ENCODE data around the gene EDDM3A. TPM values are rescaled to one million over a fixed set of nuclear protein-coding genes. Genes with fewer than 3 reads are reported as not detected.
"Not testable (repeated sequence)": the region's sequence is repeated elsewhere in the genome, so short reads cannot be mapped to it uniquely, and the experiment has no call there.

The EDDM3A gene
- total and polyA plus RNA-seq, 3 donors from 2014 or later, result 0.39 to 1.9 TPM; not detected in 1

GRCh38 chr14:20734430-20734806, 11.3 kb upstream of the EDDM3A start:
- Histone ChIP-seq H3K36me3 (ENCODE audit: low read depth, missing control alignments) (no peaks in the 10 kb centered on the region), H3K27ac (no peak overlapping the region), H3K4me3 (no peak overlapping the region), H3K27me3 (no peaks in the 10 kb centered on the region), H3K9me3 (no peaks in the 10 kb centered on the region), H3K4me1 (no peaks in the 10 kb centered on the region)
- DNase-seq, result no peak
- 40 to 49% methylated on average over 4 of the region's 4 CpGs for WGBS, 2 donors
- TF ChIP-seq CTCF (IDR thresholded peaks at IDR 0.05), result no peak
- TF ChIP-seq POLR2A (IDR thresholded peaks at IDR 0.05), result no peak
- intact Hi-C loops (cut with DNase I; ENCODE audit: low total_unique reads), result no loop called here

GRCh38 chr14:20738292-20738691, 7.4 kb upstream of the EDDM3A start:
- H3K4me3 ChIP-seq; DNase-seq; H3K27me3 ChIP-seq; H3K4me1 ChIP-seq; H3K36me3 ChIP-seq (ENCODE audit: low read depth, missing control alignments); H3K27ac ChIP-seq; H3K9me3 ChIP-seq; intact Hi-C loops (cut with DNase I; ENCODE audit: low total_unique reads): not testable (repeated sequence)
- WGBS, 2 donors, result 91 to 96% methylated on average over 7 of the region's 7 CpGs

GRCh38 chr14:20742132-20742531, 3.6 kb upstream of the EDDM3A start:
- no peaks in the 10 kb centered on the region for H3K27me3 ChIP-seq
- intact Hi-C loops (cut with DNase I; ENCODE audit: low total_unique reads), result no loop called here
- no peaks in the 10 kb centered on the region for H3K9me3 ChIP-seq
- H3K27ac ChIP-seq, result no peak overlapping the region
- TF ChIP-seq POLR2A (IDR thresholded peaks at IDR 0.05) (no peak), CTCF (IDR thresholded peaks at IDR 0.05) (no peak)
- DNase-seq, result no peak
- no peak overlapping the region for H3K4me3 ChIP-seq
- H3K36me3 ChIP-seq (ENCODE audit: low read depth, missing control alignments), result no peaks in the 10 kb centered on the region
- 70 to 79% methylated on average over 4 of the region's 4 CpGs for WGBS, 2 donors
- H3K4me1 ChIP-seq, result no peaks in the 10 kb centered on the region

DNA sequence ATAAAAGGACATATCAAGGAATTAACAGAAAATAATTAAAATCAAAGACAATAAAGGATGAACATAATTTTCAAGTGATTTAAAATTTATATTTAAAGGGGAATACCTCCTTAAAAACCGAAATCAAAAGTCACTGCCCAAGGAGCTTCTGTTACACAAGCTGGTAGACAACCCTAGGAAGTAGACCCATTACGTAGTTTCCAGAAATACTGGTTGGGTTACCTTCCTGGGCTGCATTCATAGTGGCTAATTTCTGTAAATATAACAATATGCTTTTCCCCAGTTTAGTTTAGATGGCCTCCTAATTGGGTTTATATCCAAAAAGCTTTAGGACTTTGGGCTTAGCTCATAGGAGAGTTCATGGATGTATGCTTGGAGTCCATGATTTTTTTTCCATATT, 2.1 kb upstream of the EDDM3A start:
- no peaks in the 10 kb centered on the region for H3K36me3 ChIP-seq (ENCODE audit: low read depth, missing control alignments)
- DNase-seq, result no peak

DNA sequence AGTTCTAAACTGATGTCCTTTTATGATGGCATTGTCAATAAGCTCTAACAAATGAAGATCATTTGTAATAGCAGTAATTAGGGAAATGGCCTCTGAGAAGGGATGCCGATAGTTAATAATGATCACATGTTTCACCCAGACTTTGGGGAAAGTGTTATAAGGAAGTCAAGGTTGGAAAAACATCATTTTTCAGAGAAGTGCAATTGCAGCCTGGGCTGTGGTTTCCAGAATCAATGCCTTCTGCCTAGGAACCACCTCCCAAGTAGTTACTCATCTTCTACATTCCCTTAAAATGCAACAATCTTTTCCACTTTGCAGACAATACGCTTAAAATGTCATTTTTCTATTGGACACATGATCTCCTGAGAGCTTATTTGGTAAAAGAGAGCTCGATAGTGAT, 879 bp downstream of the EDDM3A start:
- Histone ChIP-seq H3K9me3 (no peaks in the 10 kb centered on the region), H3K27ac (no peak overlapping the region), H3K27me3 (no peaks in the 10 kb centered on the region), H3K4me1 (no peaks in the 10 kb centered on the region), H3K4me3 (no peak overlapping the region), H3K36me3 (ENCODE audit: low read depth, missing control alignments) (no peaks in the 10 kb centered on the region)
- intact Hi-C loops (cut with DNase I; ENCODE audit: low total_unique reads), result no loop called here
- no peak for DNase-seq
- 87 to 90% methylated on average over 3 of the region's 3 CpGs for WGBS, 2 donors
- TF ChIP-seq CTCF (IDR thresholded peaks at IDR 0.05), result no peak
- no peak for TF ChIP-seq POLR2A (IDR thresholded peaks at IDR 0.05)

More for the DNA sequence above, 2.1 kb upstream of the EDDM3A start:
- 87 to 94% methylated on average over 2 of the region's 2 CpGs for WGBS, 2 donors
- H3K27me3 ChIP-seq, result no peaks in the 10 kb centered on the region
- H3K9me3 ChIP-seq, result no peaks in the 10 kb centered on the region
- H3K27ac ChIP-seq, result no peak overlapping the region
- no peaks in the 10 kb centered on the region for H3K4me1 ChIP-seq
- intact Hi-C loops (cut with DNase I; ENCODE audit: low total_unique reads), result no loop called here
- TF ChIP-seq POLR2A (IDR thresholded peaks at IDR 0.05) (no peak), CTCF (IDR thresholded peaks at IDR 0.05) (no peak)
- H3K4me3 ChIP-seq, result no peak overlapping the region
